HepG2 (cell line): ENCODE data around the gene HLCS. TPM values are rescaled to one million over a fixed set of nuclear protein-coding genes. Genes with fewer than 3 reads are reported as not detected.

ENCODE experiments used
- ATAC-seq: fragments of 200-7000 bp; cut with Tn5 transposase; 3 replicates; pipeline ENCODE4 v1.9.1; 2020; ENCODE audit warnings: mild to moderate bottlenecking, moderate library complexity
- BruUV-seq: library from RNA; stranded (reverse); fragments of 400-500 nt; replicated peaks from 2 replicates; lab custom pipeline; 2021; lab: Mats Ljungman, UMichigan
- CTCF ChIA-PET: fragments of 300-600 bp; formaldehyde crosslinking; extraction: SDS; loops from one replicate; lab custom pipeline; 2021; ENCODE audit warnings: low total read pairs, inconsistent platforms, low intra/inter-chr PET ratio; lab: Yijun Ruan, JAX
- POLR2A ChIA-PET: fragments of 350-600 bp; sonication (Branson Sonifier 250); formaldehyde crosslinking; loops from one replicate; lab custom pipeline; 2020; ENCODE audit warnings: antibody characterized with exemption, inconsistent platforms; lab: Yijun Ruan, JAX
- DNase-seq: peaks from one replicate; pipeline ENCODE4 v3.0.0-alpha.2; 2015; ENCODE audit warnings: low spot score
- FAIRE-seq: peaks from 3 replicates; lab custom pipeline; 2011; peaks lifted over from hg19 to GRCh38; lab: Jason Lieb, UNC
- H2AFZ ChIP-seq: one replicate; pipeline ENCODE4 v1.6.1; 2011; ENCODE audit warnings: low read length, inconsistent platforms
- H3K27ac ChIP-seq: fragments of 300-600 bp; 3 replicates; pipeline ENCODE4 v1.8.0; 2011; ENCODE audit warnings: mixed run types, mild to moderate bottlenecking, mixed read lengths, low read length, inconsistent platforms; ENCODE audit not compliant: insufficient read depth; ENCODE audit errors: extremely low read length
- H3K27me3 ChIP-seq, 2 experiments: fragments of 200-600 bp in 1 of 2; 2 replicates in 1 of 2; 3 replicates in 1 of 2; pipeline versions ENCODE4 v1.6.0 to v1.8.0; 2011; ENCODE audit warnings: low read length in 2 of 2, mild to moderate bottlenecking in 2 of 2, moderate library complexity in 2 of 2, inconsistent platforms in 1 of 2; ENCODE audit not compliant: insufficient read depth in 2 of 2, control insufficient read depth in 1 of 2
- H3K36me3 ChIP-seq, 2 experiments: fragments of 200-600 bp in 1 of 2; replicated peaks in 1 of 2; 2 replicates in 1 of 2; 3 replicates in 1 of 2; pipeline versions ENCODE4 v1.5.1 to v1.8.0; 2011; ENCODE audit warnings: low read length in 2 of 2, inconsistent platforms in 1 of 2; ENCODE audit not compliant: insufficient read depth in 2 of 2, control insufficient read depth in 1 of 2
- H3K4me1 ChIP-seq: 2 replicates; pipeline ENCODE4 v1.5.1; 2012; ENCODE audit warnings: low read length, inconsistent platforms; ENCODE audit not compliant: insufficient read depth
- H3K4me2 ChIP-seq: 2 replicates; pipeline ENCODE4 v1.6.0; 2011; ENCODE audit warnings: low read depth, low read length, inconsistent platforms
- H3K4me3 ChIP-seq, 3 experiments: fragments of 200-600 bp in 1 of 3; sonication (generic), shearing (Covaris generic) in 1 of 3; replicated peaks in 1 of 3; 2 replicates each; pipeline ENCODE4 v1.5.1; 2011 to 2016; ENCODE audit warnings: low read length in 3 of 3, inconsistent platforms in 2 of 3, low read depth in 2 of 3, mild to moderate bottlenecking in 2 of 3, control low read depth in 1 of 3, mixed read lengths in 1 of 3; ENCODE audit not compliant: insufficient read depth in 1 of 3
- H3K79me2 ChIP-seq: one replicate; pipeline ENCODE4 v1.6.1; 2011; ENCODE audit warnings: low read length, inconsistent platforms; ENCODE audit not compliant: insufficient read depth
- H3K9ac ChIP-seq: 2 replicates; pipeline ENCODE4 v1.6.0; 2011; ENCODE audit warnings: mild to moderate bottlenecking, low read depth, low read length, inconsistent platforms; ENCODE audit not compliant: insufficient read depth
- H3K9me3 ChIP-seq: 2 replicates; pipeline ENCODE4 v1.5.1; 2012; ENCODE audit warnings: mild to moderate bottlenecking, low read length
- H4K20me1 ChIP-seq: 2 replicates; pipeline ENCODE4 v1.6.0; 2011; ENCODE audit warnings: inconsistent platforms, mild to moderate bottlenecking, low read length, moderate library complexity; ENCODE audit not compliant: insufficient read depth
- AHR ChIP-seq: IDR thresholded peaks from 2 replicates; pipeline ENCODE4 v1.6.1; 2018; ENCODE audit warnings: missing genetic modification reagents, missing compliant biosample characterization
- CEBPB ChIP-seq: IDR thresholded peaks from 2 replicates; pipeline ENCODE4 v1.6.1; 2011; ENCODE audit warnings: low read depth, low read length, improper control_type of control experiment, borderline replicate concordance
- ELF1 ChIP-seq: sonication (generic); formaldehyde crosslinking; IDR thresholded peaks from 2 replicates; pipeline ENCODE4 v1.4.0; 2020; ENCODE audit warnings: missing genetic modification reagents
- FOXP1 ChIP-seq, 2 experiments: fragments of 450-650 bp in 1 of 2; IDR thresholded peaks; 2 replicates each; pipeline ENCODE4 v1.6.1; 2017 to 2018; ENCODE audit warnings: antibody characterized with exemption in 1 of 2
- PREB ChIP-seq: sonication (generic); formaldehyde crosslinking; IDR thresholded peaks from 2 replicates; pipeline ENCODE4 v1.4.0; 2020; ENCODE audit warnings: missing genetic modification reagents
- SSRP1 ChIP-seq: IDR thresholded peaks from 2 replicates; pipeline ENCODE4 v1.6.1; 2016; ENCODE audit warnings: control low read depth
- ZNF749 ChIP-seq: sonication (generic); formaldehyde crosslinking; IDR thresholded peaks from 2 replicates; pipeline ENCODE4 v1.8.0; 2022; ENCODE audit warnings: mild to moderate bottlenecking, missing genetic modification reagents, moderate library complexity, borderline replicate concordance
- WGBS: methylation state at CpG from one replicate; pipeline ENCODE4 v1.1.6; 2017; ENCODE audit warnings: low lambda C conversion rate; 5-methylcytosine and 5-hydroxymethylcytosine counted together
- in situ Hi-C: cut with HindIII; loops from 2 replicates; pipeline ENCODE4 v1.10.0; 2017; ENCODE audit warnings: low pct_unique_long_range_greater_than_20kb; ENCODE audit not compliant: extremely low pct_ligation_motif_present
- intact Hi-C: fragments of 100-400 bp; cut with micrococcal nuclease; formaldehyde crosslinking; loops from one replicate; pipeline ENCODE4 v1.10.0; 2022; ENCODE audit not compliant: unreplicated experiment
- polyA plus RNA-seq, 8 experiments: library from polyadenylated mRNA; depleted of rRNA in 3 of 8; stranded (reverse) in 7 of 8; unstranded in 1 of 8; fragments of >200 nt; fragmentation: Illumina TruSeq in 4 of 8; extraction: Trizol in 4 of 8; gene quantifications; 2 replicates each; pipeline versions ENCODE4 v1.2.1 to v1.2.3, GENCODE V29; 2011 to 2016; ENCODE audit warnings: low read depth in 4 of 8, missing spikeins in 1 of 8, mixed read lengths in 1 of 8; ENCODE audit not compliant: insufficient read depth in 1 of 8
- total RNA-seq, 5 experiments: library from RNA; depleted of rRNA; stranded (reverse); fragments of >200 nt; fragmentation: Illumina TruSeq; extraction: Trizol; gene quantifications; 2 replicates each; pipeline ENCODE4 v1.2.3, GENCODE V29; 2016; ENCODE audit warnings: low read depth in 1 of 5
- TF ChIP-seq, protein P1 (sequence below): sonication (generic); formaldehyde crosslinking; IDR thresholded peaks from 2 replicates; pipeline ENCODE4 v1.4.0; 2020; ENCODE audit warnings: missing genetic modification reagents, borderline replicate concordance
- TF ChIP-seq, protein P2 (sequence below): sonication (generic); formaldehyde crosslinking; IDR thresholded peaks from 2 replicates; pipeline ENCODE4 v1.8.1; 2023; ENCODE audit warnings: missing genetic modification reagents, mild to moderate bottlenecking, borderline replicate concordance
- TF ChIP-seq, protein P3 (sequence below): IDR thresholded peaks from 2 replicates; pipeline ENCODE4 v1.6.1; 2016; ENCODE audit warnings: missing biosample characterization, missing genetic modification reagents, low read depth

HLCS gene
- total and polyA plus RNA-seq, 2 of the 13 experiments (the other 11 are each of a cell fraction or from before 2014, with no cell fraction given) = 7.9 to 12.3 TPM

DNA sequence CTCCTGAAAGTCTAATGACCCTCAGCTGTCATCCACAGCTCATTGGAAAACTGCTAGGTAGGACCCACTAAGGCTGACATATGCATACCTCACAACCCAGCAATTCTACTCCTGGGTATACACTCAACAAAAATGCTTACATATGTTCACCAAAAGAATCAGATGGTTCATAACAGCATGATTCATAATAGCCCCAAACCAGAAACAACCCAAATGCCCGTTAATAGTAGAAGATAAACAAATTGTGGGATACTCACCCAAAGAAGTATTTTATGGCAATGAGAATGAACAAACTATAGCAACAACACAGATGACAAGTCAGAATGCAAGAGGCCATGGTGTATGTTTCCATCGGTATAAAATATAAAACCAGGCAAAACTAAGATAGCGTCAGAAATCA is 124.6 kb downstream of the HLCS start (continued):
- TF ChIP-seq PREB (CRISPR knock-in tag) (no peak), AHR (CRISPR knock-in tag) (no peak), ELF1 (CRISPR knock-in tag) (no peak), SSRP1 (CRISPR knock-in tag) (no peak)
- TF ChIP-seq, protein P1, sequence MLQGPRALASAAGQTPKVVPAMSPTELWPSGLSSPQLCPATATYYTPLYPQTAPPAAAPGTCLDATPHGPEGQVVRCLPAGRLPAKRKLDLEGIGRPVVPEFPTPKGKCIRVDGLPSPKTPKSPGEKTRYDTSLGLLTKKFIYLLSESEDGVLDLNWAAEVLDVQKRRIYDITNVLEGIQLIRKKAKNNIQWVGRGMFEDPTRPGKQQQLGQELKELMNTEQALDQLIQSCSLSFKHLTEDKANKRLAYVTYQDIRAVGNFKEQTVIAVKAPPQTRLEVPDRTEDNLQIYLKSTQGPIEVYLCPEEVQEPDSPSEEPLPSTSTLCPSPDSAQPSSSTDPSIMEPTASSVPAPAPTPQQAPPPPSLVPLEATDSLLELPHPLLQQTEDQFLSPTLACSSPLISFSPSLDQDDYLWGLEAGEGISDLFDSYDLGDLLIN = no peak
- TF ChIP-seq, protein P2, sequence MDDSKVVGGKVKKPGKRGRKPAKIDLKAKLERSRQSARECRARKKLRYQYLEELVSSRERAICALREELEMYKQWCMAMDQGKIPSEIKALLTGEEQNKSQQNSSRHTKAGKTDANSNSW (CRISPR knock-in tag) = no peak

GRCh38 chr21:36839735-36840134 is 126.7 kb downstream of the HLCS start:
- Histone ChIP-seq H3K27me3 (no peaks in the 10 kb centered on the region), H3K4me1 (peaks cover 7% of the 10 kb centered on the region; the same call in 1 of the 2 replicates), H3K4me3 (no peak overlapping the region), H3K9ac (no peak overlapping the region), H4K20me1 (no peaks in the 10 kb centered on the region)
- FAIRE-seq = no peak
- no TSS peak for BruUV-seq
- intact Hi-C loops = no loop called here
- in situ Hi-C loops = no loop called here
- no peak for ATAC-seq
- DNase-seq = no peak
- TF ChIP-seq FOXP1 (IDR thresholded peaks at IDR 0.05) (no peak), FOXP1 (CRISPR knock-in tag; IDR thresholded peaks at IDR 0.05) (no peak), CEBPB (peak; percentile 27; the same call in 1 of the 2 replicates), ZNF749 (CRISPR knock-in tag) (no peak)
- TF ChIP-seq, protein P3, sequence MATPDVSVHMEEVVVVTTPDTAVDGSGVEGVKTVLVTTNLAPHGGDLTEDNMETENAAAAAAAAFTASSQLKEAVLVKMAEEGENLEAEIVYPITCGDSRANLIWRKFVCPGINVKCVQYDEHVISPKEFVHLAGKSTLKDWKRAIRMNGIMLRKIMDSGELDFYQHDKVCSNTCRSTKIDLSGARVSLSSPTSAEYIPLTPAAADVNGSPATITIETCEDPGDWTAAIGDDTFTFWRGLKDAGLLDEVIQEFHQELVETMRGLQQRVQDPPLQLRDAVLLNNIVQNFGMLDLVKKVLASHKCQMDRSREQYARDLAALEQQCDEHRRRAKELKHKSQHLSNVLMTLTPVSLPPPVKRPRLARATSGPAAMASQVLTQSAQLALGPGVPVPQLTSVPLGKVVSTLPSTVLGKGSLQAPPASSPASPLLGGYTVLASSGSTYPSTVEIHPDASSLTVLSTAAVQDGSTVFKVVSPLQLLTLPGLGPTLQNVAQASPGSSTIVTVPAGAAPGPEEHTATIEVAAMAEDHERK = no peak
- TF ChIP-seq, all 625 proteins: peak for 1
- 94% methylated on average over 3 of the region's 3 CpGs for WGBS
- CTCF ChIA-PET = no interaction called here
- Histone ChIP-seq H3K36me3 (no peaks in the 10 kb centered on the region), H3K9me3 (no peaks in the 10 kb centered on the region), H3K27ac (no peak overlapping the region), H3K4me2 (no peak overlapping the region), H3K79me2 (no peaks in the 10 kb centered on the region), H2AFZ (no peak overlapping the region)
- POLR2A ChIA-PET = no interaction called here
